ENCODE data around the gene CEP162. TPM values are rescaled to one million over a fixed set of nuclear protein-coding genes. Genes with fewer than 3 reads are reported as not detected.

Gene CEP162
- total RNA-seq, 3 donors from 2014 or later (not counting 1 experiment from before 2014, with no cell fraction given) = 11.2 to 14.6 (median 12.0) TPM

DNA sequence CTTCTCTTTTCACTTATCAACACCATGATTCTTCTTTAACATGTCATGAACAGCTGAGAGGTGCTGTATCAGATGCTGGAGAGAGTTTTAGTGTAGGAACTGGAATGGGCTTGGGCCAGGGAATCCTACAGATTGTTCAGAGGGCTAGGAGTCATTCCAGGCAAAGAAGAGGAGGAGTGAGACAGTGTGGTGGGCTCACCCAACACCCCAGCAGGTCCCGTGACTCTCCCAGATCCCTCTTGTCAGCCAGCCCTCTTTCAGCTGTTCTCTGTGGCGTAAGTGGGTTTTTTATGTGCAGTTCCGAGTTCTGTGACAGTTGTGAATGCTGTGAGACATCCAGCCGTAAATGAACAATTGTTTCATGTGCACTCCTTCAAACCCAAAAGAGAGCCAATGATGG is 31.4 kb upstream of the CEP162 start:
- Histone ChIP-seq H3K4me3 (ENCODE audit: low read length) (no peak overlapping the region), H3K27ac (ENCODE audit: low read length) (no peak overlapping the region), H3K4me1 (ENCODE audit: control insufficient read depth, insufficient read depth, low read length) (no peaks in the 10 kb centered on the region), H3K36me3 (ENCODE audit: control insufficient read depth, insufficient read depth, low read length) (no peaks in the 10 kb centered on the region), H3K9me3 (ENCODE audit: control insufficient read depth, insufficient read depth, low read length) (no peaks in the 10 kb centered on the region), H3K27me3 (ENCODE audit: control insufficient read depth, insufficient read depth, low read length) (no peaks in the 10 kb centered on the region)
- H3K36me3 Mint-ChIP-seq = no peaks in the 10 kb centered on the region
- 81% methylated on average over 4 of the region's 4 CpGs for WGBS (ENCODE audit: insufficient coverage)
- ATAC-seq = no peak
- TF ChIP-seq, protein P1, sequence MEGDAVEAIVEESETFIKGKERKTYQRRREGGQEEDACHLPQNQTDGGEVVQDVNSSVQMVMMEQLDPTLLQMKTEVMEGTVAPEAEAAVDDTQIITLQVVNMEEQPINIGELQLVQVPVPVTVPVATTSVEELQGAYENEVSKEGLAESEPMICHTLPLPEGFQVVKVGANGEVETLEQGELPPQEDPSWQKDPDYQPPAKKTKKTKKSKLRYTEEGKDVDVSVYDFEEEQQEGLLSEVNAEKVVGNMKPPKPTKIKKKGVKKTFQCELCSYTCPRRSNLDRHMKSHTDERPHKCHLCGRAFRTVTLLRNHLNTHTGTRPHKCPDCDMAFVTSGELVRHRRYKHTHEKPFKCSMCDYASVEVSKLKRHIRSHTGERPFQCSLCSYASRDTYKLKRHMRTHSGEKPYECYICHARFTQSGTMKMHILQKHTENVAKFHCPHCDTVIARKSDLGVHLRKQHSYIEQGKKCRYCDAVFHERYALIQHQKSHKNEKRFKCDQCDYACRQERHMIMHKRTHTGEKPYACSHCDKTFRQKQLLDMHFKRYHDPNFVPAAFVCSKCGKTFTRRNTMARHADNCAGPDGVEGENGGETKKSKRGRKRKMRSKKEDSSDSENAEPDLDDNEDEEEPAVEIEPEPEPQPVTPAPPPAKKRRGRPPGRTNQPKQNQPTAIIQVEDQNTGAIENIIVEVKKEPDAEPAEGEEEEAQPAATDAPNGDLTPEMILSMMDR (IDR thresholded peaks at IDR 0.05) = no peak
- H3K27me3 Mint-ChIP-seq (ENCODE audit: low read depth in 2 of 2) = peaks cover 4 to 26% of the 10 kb centered on the region in 2 donors
- no peaks in the 10 kb centered on the region for H3K4me1 Mint-ChIP-seq
- no peak overlapping the region for H3K27ac Mint-ChIP-seq
- no peak for DNase-seq
- no peaks in the 10 kb centered on the region for H3K9me3 Mint-ChIP-seq
- intact Hi-C loops (cut with micrococcal nuclease) = no loop called here
- no peak overlapping the region for H3K4me3 Mint-ChIP-seq

DNA sequence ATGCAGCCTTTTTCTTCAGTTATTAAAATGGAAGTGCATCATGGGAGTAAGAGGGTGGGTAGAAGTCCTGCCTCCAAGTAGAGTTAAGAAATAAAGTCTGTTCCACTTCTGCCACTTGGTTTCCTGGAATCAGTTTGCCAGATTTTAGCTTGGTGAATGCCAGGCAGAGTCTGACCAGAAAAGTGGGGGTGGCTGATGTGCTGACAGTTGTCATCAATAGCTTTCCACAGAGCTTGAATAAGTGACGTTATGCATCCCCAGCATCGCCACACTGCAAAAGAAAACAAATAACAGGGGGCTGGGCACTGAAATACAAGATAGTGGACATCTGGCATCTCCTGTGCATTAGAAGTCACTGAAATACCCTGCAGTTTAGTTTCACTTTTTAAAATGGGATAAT is 30.8 kb upstream of the CEP162 start:
- no peaks in the 10 kb centered on the region for H3K36me3 Mint-ChIP-seq
- TF ChIP-seq, protein P1 (IDR thresholded peaks at IDR 0.05) = no peak
- no peaks in the 10 kb centered on the region for H3K4me1 Mint-ChIP-seq
- no peaks in the 10 kb centered on the region for H3K9me3 Mint-ChIP-seq
- WGBS (ENCODE audit: insufficient coverage) = 62% methylated on average over 2 of the region's 2 CpGs
- no peaks in the 10 kb centered on the region for H3K36me3 ChIP-seq (ENCODE audit: control insufficient read depth, insufficient read depth, low read length)
- H3K4me3 Mint-ChIP-seq = no peak overlapping the region
- no peak overlapping the region for H3K27ac ChIP-seq (ENCODE audit: low read length)
- no peaks in the 10 kb centered on the region for H3K27me3 ChIP-seq (ENCODE audit: control insufficient read depth, insufficient read depth, low read length)
- intact Hi-C loops (cut with micrococcal nuclease) = no loop called here
- ATAC-seq (no peak), DNase-seq (no peak)
- no peaks in the 10 kb centered on the region for H3K9me3 ChIP-seq (ENCODE audit: control insufficient read depth, insufficient read depth, low read length)
- peaks cover 10 to 26% of the 10 kb centered on the region in 2 donors for H3K27me3 Mint-ChIP-seq (ENCODE audit: low read depth in 2 of 2)
- no peak overlapping the region for H3K27ac Mint-ChIP-seq
- no peaks in the 10 kb centered on the region for H3K4me1 ChIP-seq (ENCODE audit: control insufficient read depth, insufficient read depth, low read length)
- H3K4me3 ChIP-seq (ENCODE audit: low read length) = no peak overlapping the region

DNA sequence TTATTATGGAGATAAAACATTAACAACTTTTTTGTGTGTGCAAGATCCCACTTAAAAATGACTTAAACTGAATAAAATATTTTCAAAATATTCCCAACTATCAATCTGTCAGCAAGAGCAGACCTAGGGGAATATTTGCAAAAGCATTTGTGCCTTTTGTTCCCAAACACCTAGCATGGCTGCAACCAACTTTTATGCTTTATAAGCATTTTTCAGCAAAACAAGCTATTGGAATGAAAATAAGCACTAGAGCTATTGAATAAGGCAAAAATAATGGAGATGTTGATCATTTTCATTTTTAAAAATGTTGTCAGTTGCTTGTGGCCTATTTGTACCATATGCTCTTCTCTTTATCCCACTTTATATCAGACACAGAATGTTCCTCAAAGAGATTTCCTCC is 28.2 kb upstream of the CEP162 start:
- Histone ChIP-seq H3K27ac (ENCODE audit: low read length) (no peak overlapping the region), H3K27me3 (ENCODE audit: control insufficient read depth, insufficient read depth, low read length) (peaks cover 3% of the 10 kb centered on the region), H3K4me1 (ENCODE audit: control insufficient read depth, insufficient read depth, low read length) (no peaks in the 10 kb centered on the region), H3K9me3 (ENCODE audit: control insufficient read depth, insufficient read depth, low read length) (no peaks in the 10 kb centered on the region), H3K4me3 (ENCODE audit: low read length) (no peak overlapping the region), H3K36me3 (ENCODE audit: control insufficient read depth, insufficient read depth, low read length) (no peaks in the 10 kb centered on the region)
- Mint-ChIP-seq H3K27ac (no peak overlapping the region), H3K4me1 (no peaks in the 10 kb centered on the region), H3K27me3 (ENCODE audit: low read depth in 2 of 2) (peaks cover 16 to 26% of the 10 kb centered on the region in 2 donors), H3K4me3 (no peak overlapping the region), H3K36me3 (no peaks in the 10 kb centered on the region), H3K9me3 (no peaks in the 10 kb centered on the region)
- TF ChIP-seq, protein P1 (IDR thresholded peaks at IDR 0.05) = no peak
- DNase-seq (no peak), ATAC-seq (no peak)
- intact Hi-C loops (cut with micrococcal nuclease) = no loop called here

DNA sequence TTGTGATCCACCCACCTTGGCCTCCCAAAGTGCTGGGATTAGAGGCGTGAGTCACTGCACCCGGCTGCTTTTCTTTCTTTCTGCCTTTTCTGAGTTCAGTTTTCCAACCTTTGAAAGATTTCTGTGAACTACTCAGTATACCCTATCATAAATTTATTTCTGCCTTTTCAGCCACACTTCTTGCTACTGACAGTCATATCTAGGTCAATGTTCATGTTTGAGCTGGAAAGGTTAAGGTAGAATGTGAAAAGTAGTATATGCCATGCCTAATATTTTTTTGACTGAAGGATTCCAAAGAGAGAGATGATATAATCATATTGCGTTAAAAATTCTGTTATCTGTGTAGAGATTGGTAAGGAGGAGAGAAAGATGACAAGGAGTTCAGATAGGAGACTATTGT is 25.9 kb upstream of the CEP162 start:
- TF ChIP-seq, protein P1 (IDR thresholded peaks at IDR 0.05) = no peak
- Mint-ChIP-seq H3K27me3 (ENCODE audit: low read depth in 2 of 2) (peaks cover 22 to 34% of the 10 kb centered on the region in 2 donors), H3K4me1 (no peaks in the 10 kb centered on the region), H3K36me3 (no peaks in the 10 kb centered on the region), H3K9me3 (no peaks in the 10 kb centered on the region), H3K27ac (no peak overlapping the region), H3K4me3 (no peak overlapping the region)
- WGBS (ENCODE audit: insufficient coverage) = 88% methylated on average over 3 of the region's 3 CpGs
- Histone ChIP-seq H3K4me3 (ENCODE audit: low read length) (no peak overlapping the region), H3K9me3 (ENCODE audit: control insufficient read depth, insufficient read depth, low read length) (no peaks in the 10 kb centered on the region), H3K36me3 (ENCODE audit: control insufficient read depth, insufficient read depth, low read length) (no peaks in the 10 kb centered on the region), H3K4me1 (ENCODE audit: control insufficient read depth, insufficient read depth, low read length) (no peaks in the 10 kb centered on the region), H3K27me3 (ENCODE audit: control insufficient read depth, insufficient read depth, low read length) (peaks cover 6% of the 10 kb centered on the region), H3K27ac (ENCODE audit: low read length) (no peak overlapping the region)
- DNase-seq (no peak), ATAC-seq (no peak)
- intact Hi-C loops (cut with micrococcal nuclease) = no loop called here

All from natural killer cell (primary cell).